Peyer's patch (tissue), 4 donors: ENCODE data around the gene AEN. TPM values are rescaled to one million over a fixed set of nuclear protein-coding genes. Genes with fewer than 3 reads are reported as not detected.
"Not testable (repeated sequence)": the region's sequence is repeated elsewhere in the genome, so short reads cannot be mapped to it uniquely, and the experiment has no call there.

ENCODE experiments used
- DNase-seq, 3 donors: peaks; one replicate each; pipeline ENCODE4 v3.0.0-alpha.2; 2017 to 2019
- H3K27ac ChIP-seq, 4 donors: fragments of 200-600 bp; sonication (generic); one replicate each; pipeline ENCODE4 v1.5.1; 2016 to 2019
- H3K27me3 ChIP-seq, 2 donors: fragments of 200-600 bp; sonication (generic); one replicate each; pipeline ENCODE4 v1.5.1; 2019
- H3K36me3 ChIP-seq, 3 donors: fragments of 200-600 bp; sonication (generic); one replicate each; pipeline ENCODE4 v1.5.1; 2016 to 2019
- H3K4me1 ChIP-seq, 4 donors: fragments of 200-600 bp; sonication (generic); one replicate each; pipeline ENCODE4 v1.5.1; 2016 to 2019
- H3K4me3 ChIP-seq, 4 donors: fragments of 200-600 bp; sonication (generic); 1 replicate in 3 of 4; 2 replicates in 1 of 4; pipeline ENCODE4 v1.5.1; 2016 to 2019; ENCODE audit warnings: mild to moderate bottlenecking in 1 of 4
- H3K9me3 ChIP-seq, 4 donors: fragments of 200-600 bp; sonication (generic); one replicate each; pipeline ENCODE4 v1.5.1; 2016 to 2019; ENCODE audit warnings: mild to moderate bottlenecking in 1 of 4
- POLR2A ChIP-seq, 2 donors: fragments of 450-650 bp; IDR thresholded peaks; one replicate each; pipeline ENCODE4 v1.5.1; 2017; ENCODE audit warnings: antibody characterized with exemption in 2 of 2, mild to moderate bottlenecking in 2 of 2, moderate library complexity in 2 of 2
- total RNA-seq, 4 donors: library from RNA; depleted of rRNA; stranded (reverse); fragments of >200 nt; gene quantifications; one replicate each; pipeline ENCODE4 v1.1.0, GENCODE V29; 2016
- TF ChIP-seq, protein P1 (sequence below), 6 experiments: fragments of 450-650 bp in 4 of 6; fragments of 200-600 bp in 2 of 6; sonication (generic) in 1 of 6; IDR thresholded peaks; one replicate each; pipeline ENCODE4 v1.5.1; 2017 to 2019; ENCODE audit warnings: antibody characterized with exemption in 6 of 6, mild to moderate bottlenecking in 3 of 6, moderate library complexity in 1 of 6

The AEN gene
- total RNA-seq, 4 donors from 2014 or later = 9.6 to 17.3 (median 11.5) TPM

DNA sequence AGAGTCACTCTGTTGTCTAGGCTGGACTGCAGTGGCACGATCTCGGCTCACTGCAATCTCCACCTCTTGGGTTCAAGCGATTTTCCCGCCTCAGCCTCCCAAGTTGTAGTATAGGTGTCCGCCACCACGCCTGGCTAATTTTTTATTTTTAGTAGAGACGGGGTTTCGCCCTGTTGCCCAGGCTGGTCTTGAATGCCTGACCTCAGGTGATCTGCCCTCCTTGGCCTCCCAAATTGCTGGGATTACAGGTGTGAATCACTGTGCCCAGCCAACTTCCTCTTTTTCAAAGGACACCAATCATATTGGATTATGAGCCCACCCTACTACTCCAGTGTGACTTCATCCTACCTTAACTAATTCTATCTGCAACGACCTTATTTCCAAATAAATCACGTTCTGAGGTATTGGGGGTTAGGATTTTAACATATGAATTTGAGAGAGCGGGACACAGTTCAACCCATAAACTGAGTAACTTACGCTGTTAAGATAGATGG lies 20.9 kb downstream of the AEN start:
- H3K27ac ChIP-seq = peak overlapping the region in 1 of 4 donors; percentile 98
- no peaks in the 10 kb centered on the region for H3K9me3 ChIP-seq
- peaks cover 5 to 35% (median 28%) of the 10 kb centered on the region in 4 donors for H3K4me1 ChIP-seq
- TF ChIP-seq, protein P1, sequence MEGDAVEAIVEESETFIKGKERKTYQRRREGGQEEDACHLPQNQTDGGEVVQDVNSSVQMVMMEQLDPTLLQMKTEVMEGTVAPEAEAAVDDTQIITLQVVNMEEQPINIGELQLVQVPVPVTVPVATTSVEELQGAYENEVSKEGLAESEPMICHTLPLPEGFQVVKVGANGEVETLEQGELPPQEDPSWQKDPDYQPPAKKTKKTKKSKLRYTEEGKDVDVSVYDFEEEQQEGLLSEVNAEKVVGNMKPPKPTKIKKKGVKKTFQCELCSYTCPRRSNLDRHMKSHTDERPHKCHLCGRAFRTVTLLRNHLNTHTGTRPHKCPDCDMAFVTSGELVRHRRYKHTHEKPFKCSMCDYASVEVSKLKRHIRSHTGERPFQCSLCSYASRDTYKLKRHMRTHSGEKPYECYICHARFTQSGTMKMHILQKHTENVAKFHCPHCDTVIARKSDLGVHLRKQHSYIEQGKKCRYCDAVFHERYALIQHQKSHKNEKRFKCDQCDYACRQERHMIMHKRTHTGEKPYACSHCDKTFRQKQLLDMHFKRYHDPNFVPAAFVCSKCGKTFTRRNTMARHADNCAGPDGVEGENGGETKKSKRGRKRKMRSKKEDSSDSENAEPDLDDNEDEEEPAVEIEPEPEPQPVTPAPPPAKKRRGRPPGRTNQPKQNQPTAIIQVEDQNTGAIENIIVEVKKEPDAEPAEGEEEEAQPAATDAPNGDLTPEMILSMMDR (IDR thresholded peaks at IDR 0.05) = no peak
- no peak for TF ChIP-seq POLR2A (IDR thresholded peaks at IDR 0.05)
- H3K36me3 ChIP-seq = no peaks in the 10 kb centered on the region
- no peaks in the 10 kb centered on the region for H3K27me3 ChIP-seq
- H3K4me3 ChIP-seq = no peak overlapping the region
- no peak for DNase-seq

DNA sequence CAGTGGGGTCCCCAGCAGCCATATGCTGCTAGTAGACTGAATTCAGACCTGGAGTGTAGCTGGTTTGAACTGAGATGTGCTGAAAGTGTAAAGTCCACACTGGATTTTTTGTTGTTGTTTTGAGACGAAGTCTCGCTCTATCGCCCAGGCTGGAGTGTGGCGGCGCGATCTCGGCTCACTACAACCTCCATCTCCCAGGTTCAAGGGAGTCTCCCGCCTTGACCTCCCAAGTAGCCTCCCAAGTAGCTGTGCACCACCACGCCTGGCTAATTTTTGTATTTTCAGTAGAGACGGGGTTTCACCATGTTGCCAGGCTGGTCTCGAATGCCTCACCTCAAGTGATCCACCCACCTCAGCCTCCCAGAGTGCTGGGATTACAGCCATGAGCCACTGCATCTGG lies 21.4 kb downstream of the AEN start:
- H3K9me3 ChIP-seq, H3K27me3 ChIP-seq, H3K4me3 ChIP-seq, H3K36me3 ChIP-seq: not testable (repeated sequence)
- peak in 1 of 3 donors; percentile 40 for DNase-seq
- H3K27ac ChIP-seq = peak overlapping the region in 1 of 4 donors; percentile 98
- peaks cover 5 to 34% (median 29%) of the 10 kb centered on the region in 4 donors for H3K4me1 ChIP-seq

- Histone ChIP-seq H3K27me3 (no peaks in the 10 kb centered on the region), H3K27ac (no peak overlapping the region), H3K4me1 (peaks cover 0 to 40% (median 36%) of the 10 kb centered on the region in 4 donors), H3K36me3 (no peaks in the 10 kb centered on the region), H3K4me3 (no peak overlapping the region), H3K9me3 (no peaks in the 10 kb centered on the region)
- peak in 2 of 3 donors; percentile 37 to 40 for DNase-seq
- TF ChIP-seq, protein P1 (IDR thresholded peaks at IDR 0.05) = no peak
- no peak for TF ChIP-seq POLR2A (IDR thresholded peaks at IDR 0.05)
Measured at GRCh38 chr15:88644741-88645140, 23.6 kb downstream of the AEN start.

- Histone ChIP-seq H3K4me1 (peaks cover 0 to 40% (median 35%) of the 10 kb centered on the region in 4 donors), H3K27me3 (no peaks in the 10 kb centered on the region), H3K9me3 (no peaks in the 10 kb centered on the region), H3K4me3 (no peak overlapping the region), H3K36me3 (no peaks in the 10 kb centered on the region), H3K27ac (peak overlapping the region in 1 of 4 donors; percentile 42)
- TF ChIP-seq, protein P1 (IDR thresholded peaks at IDR 0.05) = no peak
- no peak for TF ChIP-seq POLR2A (IDR thresholded peaks at IDR 0.05)
- DNase-seq = peak; percentile 11 to 41 (median 24)
Measured at GRCh38 chr15:88645171-88646087, 24.3 kb downstream of the AEN start.

DNA sequence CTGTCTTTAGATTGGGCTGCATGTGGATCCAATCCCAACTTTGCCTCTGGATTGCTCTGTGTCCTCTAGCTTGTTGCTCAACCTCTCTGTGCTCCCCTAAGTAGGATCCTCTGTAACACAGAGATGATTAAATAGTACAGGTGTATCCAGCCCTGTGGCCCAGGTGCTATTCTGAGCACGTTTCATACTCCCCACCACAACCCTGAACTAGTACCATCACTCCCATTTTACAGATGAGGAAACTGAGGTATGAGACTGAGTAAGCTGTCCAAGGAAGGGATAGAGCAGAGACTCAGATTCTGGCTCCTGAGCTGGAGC lies 24.9 kb downstream of the AEN start:
- Histone ChIP-seq H3K36me3 (no peaks in the 10 kb centered on the region), H3K9me3 (no peaks in the 10 kb centered on the region), H3K4me1 (peaks cover 0 to 33% (median 28%) of the 10 kb centered on the region in 4 donors), H3K4me3 (no peak overlapping the region), H3K27me3 (no peaks in the 10 kb centered on the region), H3K27ac (peak overlapping the region in 1 of 4 donors; percentile 42)
- peak in 1 of 3 donors; percentile 3 for DNase-seq
- TF ChIP-seq POLR2A (IDR thresholded peaks at IDR 0.05) = no peak
- TF ChIP-seq, protein P1 (IDR thresholded peaks at IDR 0.05) = no peak

- no peaks in the 10 kb centered on the region for H3K27me3 ChIP-seq
- H3K27ac ChIP-seq = peak overlapping the region in 1 of 4 donors; percentile 70
- no peaks in the 10 kb centered on the region for H3K9me3 ChIP-seq
- DNase-seq = peak; percentile 15 to 44 (median 33)
- TF ChIP-seq, protein P1 (IDR thresholded peaks at IDR 0.05) = no peak
- no peak for TF ChIP-seq POLR2A (IDR thresholded peaks at IDR 0.05)
- H3K4me1 ChIP-seq = peaks cover 0 to 31% (median 25%) of the 10 kb centered on the region in 4 donors
- no peak overlapping the region for H3K4me3 ChIP-seq
- no peaks in the 10 kb centered on the region for H3K36me3 ChIP-seq
Measured at GRCh38 chr15:88646951-88647350, 25.8 kb downstream of the AEN start.
